Neutrophil (primary cell): ENCODE results near the gene OLFM3.

ENCODE experiments used
- H3K27ac ChIP-seq: fragments of 200-600 bp; sonication (generic); 2 replicates; pipeline ENCODE4 v1.5.1; 2016; ENCODE audit warnings: mild to moderate bottlenecking, moderate library complexity
- H3K27me3 ChIP-seq: fragments of 200-600 bp; sonication (generic); 2 replicates; pipeline ENCODE4 v1.6.0; 2016; ENCODE audit warnings: mild to moderate bottlenecking
- H3K36me3 ChIP-seq: fragments of 200-600 bp; sonication (generic); 2 replicates; pipeline ENCODE4 v1.5.1; 2017
- H3K4me1 ChIP-seq, 2 experiments: fragments of 200-600 bp in 1 of 2; sonication (generic) in 1 of 2; 1 replicate in 1 of 2; 2 replicates in 1 of 2; pipeline versions ENCODE4 v1.5.1 to v1.6.1; 2013 to 2016; ENCODE audit warnings: low read depth in 1 of 2, low read length in 1 of 2, mild to moderate bottlenecking in 1 of 2, moderate library complexity in 1 of 2; ENCODE audit not compliant: control insufficient read depth in 1 of 2, insufficient read depth in 1 of 2
- H3K4me3 ChIP-seq, 2 experiments: fragments of 200-600 bp in 1 of 2; sonication (generic) in 1 of 2; 1 replicate in 1 of 2; 2 replicates in 1 of 2; pipeline ENCODE4 v1.5.1; 2013 to 2016; ENCODE audit warnings: low read depth in 1 of 2, low read length in 1 of 2, mild to moderate bottlenecking in 1 of 2, moderate library complexity in 1 of 2
- H3K9me3 ChIP-seq: fragments of 200-600 bp; sonication (generic); 2 replicates; pipeline ENCODE4 v1.5.1; 2016
- CTCF ChIP-seq: fragments of 200-600 bp; sonication (generic); IDR thresholded peaks from 2 replicates; pipeline ENCODE4 v1.5.1; 2016; ENCODE audit warnings: antibody characterized with exemption

The OLFM3 gene

GRCh38 chr1:101967871-101968270 is 28.9 kb downstream of the OLFM3 start:
- Histone ChIP-seq H3K27me3 (no peaks in the 10 kb centered on the region), H3K9me3 (no peaks in the 10 kb centered on the region)

GRCh38 chr1:101965341-101965740 is 31.4 kb downstream of the OLFM3 start:
- Histone ChIP-seq H3K4me1 (no peaks in the 10 kb centered on the region), H3K36me3 (no peaks in the 10 kb centered on the region), H3K27ac (no peak overlapping the region), H3K27me3 (no peaks in the 10 kb centered on the region), H3K9me3 (no peaks in the 10 kb centered on the region), H3K4me3 (no peak overlapping the region)
- TF ChIP-seq CTCF = no peak

More at GRCh38 chr1:101967871-101968270, 28.9 kb downstream of the OLFM3 start:
- no peak for TF ChIP-seq CTCF
- H3K27ac ChIP-seq = no peak overlapping the region
- H3K4me1 ChIP-seq = no peaks in the 10 kb centered on the region
- no peak overlapping the region for H3K4me3 ChIP-seq
- no peaks in the 10 kb centered on the region for H3K36me3 ChIP-seq

GRCh38 chr1:101964708-101965107 is 32.0 kb downstream of the OLFM3 start:
- H3K27ac ChIP-seq = no peak overlapping the region
- no peak for TF ChIP-seq CTCF
- no peaks in the 10 kb centered on the region for H3K9me3 ChIP-seq
- no peaks in the 10 kb centered on the region for H3K4me1 ChIP-seq
- H3K27me3 ChIP-seq = no peaks in the 10 kb centered on the region
- no peak overlapping the region for H3K4me3 ChIP-seq
- H3K36me3 ChIP-seq = no peaks in the 10 kb centered on the region

- TF ChIP-seq CTCF = no peak
- Histone ChIP-seq H3K27me3 (no peaks in the 10 kb centered on the region), H3K4me1 (no peaks in the 10 kb centered on the region), H3K36me3 (no peaks in the 10 kb centered on the region), H3K9me3 (no peaks in the 10 kb centered on the region), H3K27ac (no peak overlapping the region), H3K4me3 (no peak overlapping the region)
Measured at GRCh38 chr1:101960142-101960541, 36.6 kb downstream of the OLFM3 start.

- Histone ChIP-seq H3K27ac (no peak overlapping the region), H3K4me1 (no peaks in the 10 kb centered on the region), H3K27me3 (no peaks in the 10 kb centered on the region), H3K36me3 (no peaks in the 10 kb centered on the region), H3K4me3 (no peak overlapping the region), H3K9me3 (no peaks in the 10 kb centered on the region)
- no peak for TF ChIP-seq CTCF
Measured at GRCh38 chr1:101959456-101959855, 37.3 kb downstream of the OLFM3 start.

GRCh38 chr1:101957771-101958170 is 39.0 kb downstream of the OLFM3 start:
- Histone ChIP-seq H3K36me3 (no peaks in the 10 kb centered on the region), H3K27me3 (no peaks in the 10 kb centered on the region), H3K27ac (no peak overlapping the region), H3K4me1 (no peaks in the 10 kb centered on the region), H3K4me3 (no peak overlapping the region), H3K9me3 (no peaks in the 10 kb centered on the region)
- no peak for TF ChIP-seq CTCF
